Naive thymus-derived CD4-positive, alpha-beta T cell (primary cell): ENCODE measurements around the gene MATK. TPM values are rescaled to one million over a fixed set of nuclear protein-coding genes. Genes with fewer than 3 reads are reported as not detected.

Source experiments
- ATAC-seq: fragments of 150-1000 bp; cut with Tn5 transposase; 2 replicates; pipeline ENCODE4 v1.10.0; 2021; ENCODE audit warnings: mild to moderate bottlenecking, moderate library complexity
- CTCF ChIA-PET: fragments of 350-600 bp; sonication (Branson Sonifier 250); formaldehyde crosslinking; loops from one replicate; lab custom pipeline; 2021; ENCODE audit warnings: antibody characterized with exemption; lab: Charles Lee
- POLR2A ChIA-PET: fragments of 350-600 bp; sonication (Branson Sonifier 250); formaldehyde crosslinking; loops from one replicate; lab custom pipeline; 2021; ENCODE audit warnings: antibody characterized with exemption, inconsistent platforms; lab: Charles Lee
- DNase-seq, 9 donors: peaks; one replicate each; pipeline versions ENCODE4 v3.0.0 to v3.0.0-alpha.2; 2020 to 2022; ENCODE audit warnings: mixed read lengths in 1 of 9
- H3K27ac ChIP-seq: one replicate; pipeline ENCODE4 v1.7.0; 2013; ENCODE audit warnings: mild to moderate bottlenecking, low read depth, low read length, moderate library complexity
- H3K27me3 ChIP-seq, 2 donors: one replicate each; pipeline ENCODE4 v1.7.0; 2013; ENCODE audit warnings: low read length in 2 of 2, mild to moderate bottlenecking in 2 of 2, moderate library complexity in 2 of 2; ENCODE audit not compliant: control insufficient read depth in 2 of 2, insufficient read depth in 2 of 2
- H3K36me3 ChIP-seq, 3 experiments: 1 replicate in 2 of 3; 2 replicates in 1 of 3; pipeline ENCODE4 v1.7.0; 2013; ENCODE audit warnings: low read length in 3 of 3, mild to moderate bottlenecking in 3 of 3, moderate library complexity in 1 of 3; ENCODE audit not compliant: insufficient read depth in 3 of 3, control insufficient read depth in 2 of 3
- H3K4me1 ChIP-seq, 2 donors: one replicate each; pipeline ENCODE4 v1.7.0; 2013; ENCODE audit warnings: low read length in 2 of 2, mild to moderate bottlenecking in 2 of 2, moderate library complexity in 1 of 2; ENCODE audit not compliant: control insufficient read depth in 2 of 2, insufficient read depth in 2 of 2
- H3K4me3 ChIP-seq: 2 replicates; pipeline ENCODE4 v1.7.0; 2013; ENCODE audit warnings: mild to moderate bottlenecking, low read length
- H3K9me3 ChIP-seq, 3 experiments: 1 replicate in 2 of 3; 2 replicates in 1 of 3; pipeline ENCODE4 v1.7.0; 2013; ENCODE audit warnings: low read length in 3 of 3; ENCODE audit not compliant: control insufficient read depth in 2 of 3
- H3K27ac Mint-ChIP-seq, 9 donors: one replicate each; pipeline ENCODE4 v1.8.0; 2020 to 2022; ENCODE audit warnings: mixed read lengths in 9 of 9, mild to moderate bottlenecking in 8 of 9, moderate library complexity in 5 of 9, inconsistent platforms in 2 of 9
- H3K27me3 Mint-ChIP-seq, 5 donors: one replicate each; pipeline ENCODE4 v1.8.0; 2021 to 2022; ENCODE audit warnings: mixed read lengths in 5 of 5, mild to moderate bottlenecking in 1 of 5
- H3K36me3 Mint-ChIP-seq, 5 donors: one replicate each; pipeline ENCODE4 v1.8.0; 2020 to 2022; ENCODE audit warnings: mixed read lengths in 5 of 5, mild to moderate bottlenecking in 3 of 5, inconsistent platforms in 1 of 5
- H3K4me1 Mint-ChIP-seq, 7 donors: one replicate each; pipeline ENCODE4 v1.8.0; 2020 to 2022; ENCODE audit warnings: mixed read lengths in 7 of 7, mild to moderate bottlenecking in 3 of 7, inconsistent platforms in 1 of 7
- H3K4me3 Mint-ChIP-seq, 10 donors: one replicate each; pipeline ENCODE4 v1.8.0; 2020 to 2022; ENCODE audit warnings: mild to moderate bottlenecking in 10 of 10, mixed read lengths in 10 of 10, moderate library complexity in 6 of 10, inconsistent platforms in 2 of 10
- H3K9me3 Mint-ChIP-seq, 11 donors: one replicate each; pipeline ENCODE4 v1.8.0; 2020 to 2022; ENCODE audit warnings: mixed read lengths in 11 of 11, mild to moderate bottlenecking in 4 of 11, inconsistent platforms in 1 of 11, moderate library complexity in 1 of 11
- intact Hi-C, 2 donors: fragments of 100-400 bp; cut with micrococcal nuclease; formaldehyde crosslinking; loops; one replicate each; pipeline ENCODE4 v1.15.1; 2023
- polyA plus RNA-seq, 2 donors: library from polyadenylated mRNA; unstranded; fragments of 300-500 nt; fragmentation: Illumina TruSeq; gene quantifications; one replicate each; pipeline ENCODE4 v1.2.3, GENCODE V29; 2021
- total RNA-seq, 6 experiments: library from RNA in 5 of 6; stranded (reverse) in 5 of 6; gene quantifications; 1 replicate in 5 of 6; 2 replicates in 1 of 6; pipeline ENCODE4 v1.2.3 and lab custom pipeline; 2021 to 2026

Gene MATK
- total and polyA plus RNA-seq, 7 experiments from 2014 or later, result 1.6 to 32.6 (median 13.0) TPM

- intact Hi-C loops, result no loop called here
- Histone ChIP-seq H3K27ac (no peak overlapping the region), H3K9me3 (peaks cover 0 to 3% (median 0%) of the 10 kb centered on the region in 3 experiments), H3K4me3 (no peak overlapping the region), H3K27me3 (no peaks in the 10 kb centered on the region), H3K36me3 (no peaks in the 10 kb centered on the region), H3K4me1 (peaks cover 0 to 4% of the 10 kb centered on the region in 2 donors)
- peak; percentile 69 for ATAC-seq
- CTCF ChIA-PET, result no interaction called here
- Mint-ChIP-seq H3K9me3 (peaks cover 0 to 5% (median 0%) of the 10 kb centered on the region in 11 donors), H3K27ac (peak overlapping the region in 3 of 9 donors; percentile 21 to 35 (median 29)), H3K4me3 (peak overlapping the region in 3 of 10 donors; percentile 14 to 60 (median 32)), H3K4me1 (peaks cover 0 to 23% (median 13%) of the 10 kb centered on the region in 7 donors), H3K27me3 (peaks cover 0 to 25% (median 0%) of the 10 kb centered on the region in 5 donors), H3K36me3 (peaks cover 0 to 5% (median 0%) of the 10 kb centered on the region in 5 donors)
- POLR2A ChIA-PET, result interaction anchor here (0.7 to 1.6 kb wide), 2 partner anchors 26 to 1869 kb away, joined by 4 to 5 read pairs; partner anchors contain the start of gene MRPL54
- no peak for DNase-seq
Observed at GRCh38 chr19:3788996-3789778, 3.0 kb upstream of the MATK start.

GRCh38 chr19:3785451-3785937 is 687 bp downstream of the MATK start:
- Histone ChIP-seq H3K4me3 (peak overlapping the region; percentile 63), H3K36me3 (peaks cover 0 to 4% (median 0%) of the 10 kb centered on the region in 3 experiments), H3K4me1 (peaks cover 0 to 4% of the 10 kb centered on the region in 2 donors), H3K9me3 (peaks cover 0 to 22% (median 11%) of the 10 kb centered on the region in 3 experiments), H3K27me3 (no peaks in the 10 kb centered on the region), H3K27ac (no peak overlapping the region)
- H3K4me1 Mint-ChIP-seq, result peaks cover 0 to 18% (median 12%) of the 10 kb centered on the region in 7 donors
- no peak overlapping the region for H3K27ac Mint-ChIP-seq
- H3K4me3 Mint-ChIP-seq, result peak overlapping the region; percentile 74 to 88 (median 82)
- CTCF ChIA-PET, result no interaction called here
- peaks cover 5 to 21% (median 20%) of the 10 kb centered on the region in 5 donors for H3K36me3 Mint-ChIP-seq
- POLR2A ChIA-PET, result no interaction called here
- peaks cover 0 to 26% (median 0%) of the 10 kb centered on the region in 5 donors for H3K27me3 Mint-ChIP-seq
- DNase-seq (peak in 4 of 9 donors; percentile 22 to 24 (median 23)), ATAC-seq (no peak)
- H3K9me3 Mint-ChIP-seq, result peaks cover 0 to 22% (median 15%) of the 10 kb centered on the region in 11 donors
- intact Hi-C loops, result no loop called here

- ChIA-PET CTCF (interaction anchor here (1.4 kb wide), 1 partner anchor 15 kb away, joined by 3 read pairs; no protein-coding TSS in a partner anchor), POLR2A (interaction anchor here (0.6 to 1.5 kb wide), 2 partner anchors 22 to 613 kb away, joined by 3 to 4 read pairs; no protein-coding TSS in a partner anchor)
- peaks cover 5 to 21% (median 20%) of the 10 kb centered on the region in 5 donors for H3K36me3 Mint-ChIP-seq
- H3K27ac Mint-ChIP-seq, result peak overlapping the region in 1 of 9 donors; percentile 50
- DNase-seq, result no peak
- no peak for ATAC-seq
- Histone ChIP-seq H3K36me3 (peaks cover 0 to 4% (median 0%) of the 10 kb centered on the region in 3 experiments), H3K27ac (no peak overlapping the region), H3K27me3 (no peaks in the 10 kb centered on the region), H3K9me3 (peaks cover 0 to 22% (median 11%) of the 10 kb centered on the region in 3 experiments), H3K4me3 (peak overlapping the region; percentile 63), H3K4me1 (peaks cover 0 to under 1% of the 10 kb centered on the region in 2 donors)
- H3K4me1 Mint-ChIP-seq, result peaks cover 0 to 18% (median 8%) of the 10 kb centered on the region in 7 donors
- peaks cover 0 to 22% (median 15%) of the 10 kb centered on the region in 11 donors for H3K9me3 Mint-ChIP-seq
- intact Hi-C loops, result loop anchor here in 1 of 2 donors (5.0 kb wide), 1 partner anchor 37 kb away; no protein-coding TSS in a partner anchor
- peak overlapping the region; percentile 43 to 88 (median 82) for H3K4me3 Mint-ChIP-seq
- H3K27me3 Mint-ChIP-seq, result peaks cover 0 to 21% (median 0%) of the 10 kb centered on the region in 5 donors
Observed at GRCh38 chr19:3784607-3785450, 1.4 kb downstream of the MATK start.

GRCh38 chr19:3783660-3784584 is 2.3 kb downstream of the MATK start:
- Mint-ChIP-seq H3K9me3 (peaks cover 0 to 22% (median 15%) of the 10 kb centered on the region in 11 donors), H3K4me3 (peak overlapping the region; percentile 23 to 88 (median 82)), H3K27ac (peak overlapping the region in 1 of 9 donors; percentile 50), H3K4me1 (peaks cover 0 to 18% (median 8%) of the 10 kb centered on the region in 7 donors), H3K27me3 (peaks cover 0 to 18% (median 0%) of the 10 kb centered on the region in 5 donors), H3K36me3 (peaks cover 5 to 21% (median 20%) of the 10 kb centered on the region in 5 donors)
- CTCF ChIA-PET, result interaction anchor here (1.4 kb wide), 1 partner anchor 14 kb away, joined by 3 read pairs; no protein-coding TSS in a partner anchor
- Histone ChIP-seq H3K27me3 (no peaks in the 10 kb centered on the region), H3K27ac (no peak overlapping the region), H3K4me1 (no peaks in the 10 kb centered on the region), H3K36me3 (peaks cover 0 to 4% (median 0%) of the 10 kb centered on the region in 3 experiments), H3K4me3 (no peak overlapping the region), H3K9me3 (peaks cover 0 to 22% (median 11%) of the 10 kb centered on the region in 3 experiments)
- peak in 5 of 9 donors; percentile 31 to 43 (median 38) for DNase-seq
- POLR2A ChIA-PET, result interaction anchor here (0.6 to 1.5 kb wide), 2 partner anchors 21 to 612 kb away, joined by 3 to 4 read pairs; no protein-coding TSS in a partner anchor
- intact Hi-C loops, result loop anchor here (1.0 to 5.0 kb wide), 2 partner anchors 38 kb away; no protein-coding TSS in a partner anchor
- ATAC-seq, result peak; percentile 66

- ChIA-PET CTCF (no interaction called here), POLR2A (no interaction called here)
- H3K36me3 ChIP-seq, result peaks cover 0 to 4% (median 0%) of the 10 kb centered on the region in 3 experiments
- Mint-ChIP-seq H3K4me3 (no peak overlapping the region), H3K9me3 (peaks cover 0 to 22% (median 15%) of the 10 kb centered on the region in 11 donors), H3K36me3 (peaks cover 5 to 21% (median 20%) of the 10 kb centered on the region in 5 donors), H3K27ac (no peak overlapping the region), H3K27me3 (peaks cover 0 to 18% (median 0%) of the 10 kb centered on the region in 5 donors), H3K4me1 (peaks cover 0 to 18% (median 6%) of the 10 kb centered on the region in 7 donors)
- H3K27me3 ChIP-seq, result no peaks in the 10 kb centered on the region
- H3K4me1 ChIP-seq, result no peaks in the 10 kb centered on the region
- no peak overlapping the region for H3K4me3 ChIP-seq
- ATAC-seq (no peak), DNase-seq (no peak)
- H3K9me3 ChIP-seq, result peaks cover 0 to 22% (median 11%) of the 10 kb centered on the region in 3 experiments
- intact Hi-C loops, result loop anchor here (1.0 to 5.0 kb wide), 2 partner anchors 39 kb away; no protein-coding TSS in a partner anchor
- no peak overlapping the region for H3K27ac ChIP-seq
Observed at GRCh38 chr19:3782903-3783302, 3.3 kb downstream of the MATK start.
